GM12864 (cell line): ENCODE data around the gene FZD1.
A peak's percentile ranks its signal among the peaks of the same experiment; 100 is the strongest.

Experiments
- DNase-seq: peaks from one replicate; pipeline ENCODE4 v3.0.0-alpha.2; 2011; ENCODE audit warnings: low read depth
- H3K4me3 ChIP-seq: 2 replicates; pipeline ENCODE4 v1.5.1; 2011; ENCODE audit warnings: mild to moderate bottlenecking, low read depth, low read length, control low read depth
- TF ChIP-seq, protein P1 (sequence below): IDR thresholded peaks from 2 replicates; pipeline ENCODE4 v1.5.1; 2011; ENCODE audit warnings: low read depth, mild to moderate bottlenecking, moderate library complexity, low read length, control low read depth, inconsistent platforms; ENCODE audit errors: missing control alignments

Gene FZD1

DNA sequence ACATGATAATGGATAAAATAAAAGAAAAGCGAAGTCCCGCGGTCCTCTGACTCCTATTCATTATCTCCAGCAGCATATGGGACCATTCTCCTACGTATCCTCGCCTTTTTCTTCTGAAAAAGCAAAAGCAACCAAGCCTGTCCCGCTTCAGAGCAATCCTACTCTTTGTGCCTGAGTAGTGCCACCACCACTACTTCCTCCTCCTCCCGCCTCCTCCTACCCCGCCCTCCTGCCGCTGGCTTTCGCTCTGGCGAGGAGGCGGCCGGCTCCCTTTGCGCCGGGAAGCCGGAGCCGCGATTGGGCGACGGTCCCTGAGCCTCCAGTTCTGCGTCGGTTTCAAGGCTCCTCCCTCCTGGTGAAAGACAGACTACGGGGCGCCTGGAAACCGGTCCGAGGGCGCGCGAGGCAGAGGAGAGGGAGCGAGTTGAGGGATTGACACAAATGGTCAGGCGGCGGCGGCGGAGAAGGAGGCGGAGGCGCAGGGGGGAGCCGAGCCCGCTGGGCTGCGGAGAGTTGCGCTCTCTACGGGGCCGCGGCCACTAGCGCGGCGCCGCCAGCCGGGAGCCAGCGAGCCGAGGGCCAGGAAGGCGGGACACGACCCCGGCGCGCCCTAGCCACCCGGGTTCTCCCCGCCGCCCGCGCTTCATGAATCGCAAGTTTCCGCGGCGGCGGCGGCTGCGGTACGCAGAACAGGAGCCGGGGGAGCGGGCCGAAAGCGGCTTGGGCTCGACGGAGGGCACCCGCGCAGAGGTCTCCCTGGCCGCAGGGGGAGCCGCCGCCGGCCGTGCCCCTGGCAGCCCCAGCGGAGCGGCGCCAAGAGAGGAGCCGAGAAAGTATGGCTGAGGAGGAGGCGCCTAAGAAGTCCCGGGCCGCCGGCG lies at the start of gene FZD1:
TSS of gene FZD1 (plus strand) at position 388 of the 878 bp plus-strand sequence. CDS start at position 836, 448 bp downstream.
- peak; percentile 80 for DNase-seq
- TF ChIP-seq, protein P1, sequence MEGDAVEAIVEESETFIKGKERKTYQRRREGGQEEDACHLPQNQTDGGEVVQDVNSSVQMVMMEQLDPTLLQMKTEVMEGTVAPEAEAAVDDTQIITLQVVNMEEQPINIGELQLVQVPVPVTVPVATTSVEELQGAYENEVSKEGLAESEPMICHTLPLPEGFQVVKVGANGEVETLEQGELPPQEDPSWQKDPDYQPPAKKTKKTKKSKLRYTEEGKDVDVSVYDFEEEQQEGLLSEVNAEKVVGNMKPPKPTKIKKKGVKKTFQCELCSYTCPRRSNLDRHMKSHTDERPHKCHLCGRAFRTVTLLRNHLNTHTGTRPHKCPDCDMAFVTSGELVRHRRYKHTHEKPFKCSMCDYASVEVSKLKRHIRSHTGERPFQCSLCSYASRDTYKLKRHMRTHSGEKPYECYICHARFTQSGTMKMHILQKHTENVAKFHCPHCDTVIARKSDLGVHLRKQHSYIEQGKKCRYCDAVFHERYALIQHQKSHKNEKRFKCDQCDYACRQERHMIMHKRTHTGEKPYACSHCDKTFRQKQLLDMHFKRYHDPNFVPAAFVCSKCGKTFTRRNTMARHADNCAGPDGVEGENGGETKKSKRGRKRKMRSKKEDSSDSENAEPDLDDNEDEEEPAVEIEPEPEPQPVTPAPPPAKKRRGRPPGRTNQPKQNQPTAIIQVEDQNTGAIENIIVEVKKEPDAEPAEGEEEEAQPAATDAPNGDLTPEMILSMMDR, result no peak
- H3K4me3 ChIP-seq, result peak within 1 kb of the TSS; percentile 86

DNA sequence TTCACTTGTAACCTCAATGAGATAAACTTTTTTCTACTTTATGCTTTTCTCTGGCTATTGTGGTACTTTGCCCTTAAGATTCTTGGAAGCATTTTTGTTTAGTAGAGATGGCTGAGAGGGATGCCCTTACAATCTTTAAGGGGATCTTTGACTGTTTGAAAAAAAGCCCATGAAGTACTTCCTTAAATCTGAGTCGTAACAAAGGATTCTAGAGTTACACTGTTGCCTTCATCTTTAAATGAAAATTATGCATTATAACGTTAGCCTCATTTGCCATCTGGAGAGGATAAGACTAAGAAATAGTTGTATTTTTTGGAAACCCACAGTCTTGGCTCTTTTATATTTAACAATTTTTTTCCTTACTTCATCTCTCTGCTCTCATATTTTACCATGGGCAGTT lies 37.8 kb upstream of the FZD1 start:
- no peak for DNase-seq
- no peak overlapping the region for H3K4me3 ChIP-seq
- TF ChIP-seq, protein P1, result no peak

DNA sequence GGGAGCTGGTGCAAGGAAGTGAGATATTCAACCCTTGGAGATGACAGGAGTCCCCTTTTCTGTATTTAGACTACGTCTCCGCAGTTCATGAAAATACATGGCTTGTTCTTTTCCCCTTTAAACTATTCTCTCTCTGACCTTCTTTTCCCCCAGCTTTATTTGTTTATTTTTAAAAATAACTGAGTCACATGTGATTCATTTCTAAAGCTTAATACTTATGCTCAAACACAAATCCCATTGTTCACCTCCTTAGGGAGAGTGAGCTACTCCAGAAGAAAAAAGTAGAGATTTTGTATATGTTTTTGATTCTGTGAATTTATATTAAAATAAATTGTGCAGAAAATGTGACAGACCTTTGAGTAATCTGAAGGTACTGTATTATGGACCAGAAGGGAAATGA lies 35.9 kb upstream of the FZD1 start:
- TF ChIP-seq, protein P1, result no peak
- no peak for DNase-seq
- H3K4me3 ChIP-seq, result no peak overlapping the region

DNA sequence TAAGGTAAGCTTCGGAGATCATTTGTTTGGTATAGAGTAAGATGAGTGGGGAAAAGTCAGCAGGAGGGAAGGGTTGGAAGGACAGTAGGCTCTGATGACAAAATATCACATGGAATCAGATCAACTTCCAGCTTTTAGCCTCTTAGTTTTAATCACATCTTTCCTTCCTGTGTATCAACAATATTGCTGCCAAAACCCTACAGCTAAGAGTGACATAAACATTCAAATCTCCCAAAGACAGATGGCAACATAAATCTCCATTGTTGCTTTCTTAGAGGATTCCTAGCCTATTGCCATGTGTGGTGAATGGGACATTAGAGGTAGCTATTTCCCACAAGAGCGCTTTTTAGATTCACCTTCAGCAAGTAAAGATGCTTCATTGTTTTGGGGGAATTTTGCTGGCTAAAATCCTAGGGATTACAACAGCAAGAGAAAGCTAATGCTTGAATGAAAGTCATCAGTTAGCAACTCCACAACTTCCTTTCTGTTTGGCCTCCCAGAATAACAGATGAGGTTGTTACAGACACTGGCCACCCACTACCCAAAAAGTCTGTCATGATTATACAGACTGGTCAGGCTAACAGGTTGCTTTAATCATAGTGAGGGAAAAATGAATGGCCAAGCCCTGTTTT lies 35.2 kb upstream of the FZD1 start:
- H3K4me3 ChIP-seq, result no peak overlapping the region
- TF ChIP-seq, protein P1, result no peak
- DNase-seq, result no peak

DNA sequence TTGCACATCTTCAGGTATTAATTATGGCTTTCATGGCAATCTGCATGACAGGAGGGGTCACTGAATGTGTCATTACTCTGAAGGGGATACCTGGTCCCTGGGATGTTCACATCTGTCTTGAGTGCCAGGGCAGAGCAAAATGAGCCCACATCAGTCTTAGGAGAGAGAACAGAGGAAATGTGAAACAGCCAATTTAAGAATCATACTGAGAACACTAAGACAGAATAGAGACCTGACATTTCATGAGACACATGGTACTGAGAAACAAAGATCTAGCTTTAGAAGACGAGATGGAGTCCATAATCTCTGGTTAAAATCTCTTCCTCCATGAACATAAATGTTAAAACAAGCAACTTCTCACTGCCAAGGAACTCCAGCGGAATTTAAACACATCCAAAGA lies 34.1 kb upstream of the FZD1 start:
- TF ChIP-seq, protein P1, result no peak
- DNase-seq, result no peak
- no peak overlapping the region for H3K4me3 ChIP-seq

DNA sequence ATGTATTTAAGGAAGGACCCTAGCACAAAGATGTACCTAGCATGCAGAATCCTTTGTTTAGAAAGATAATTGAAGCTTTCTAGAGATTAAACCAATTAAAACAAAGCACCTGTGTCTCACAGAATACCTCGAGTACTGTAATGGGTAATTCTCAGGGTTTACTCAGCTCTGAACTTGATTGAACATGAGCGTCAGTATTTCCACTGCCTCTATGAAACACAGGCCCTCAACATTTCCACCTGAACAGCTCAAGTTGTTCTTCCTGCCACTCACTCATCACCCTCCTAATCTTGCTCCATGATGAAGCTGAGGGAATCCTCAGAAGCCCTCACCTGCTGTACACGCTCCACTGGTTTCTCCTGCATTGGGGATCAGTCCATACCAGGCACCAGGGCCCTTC lies 33.7 kb upstream of the FZD1 start:
- TF ChIP-seq, protein P1, result no peak
- DNase-seq, result no peak
- H3K4me3 ChIP-seq, result no peak overlapping the region
